C4-2B (cell line): ENCODE results near the gene AK4.

ENCODE experiments used
- H3K27ac ChIP-seq: fragments of 450-650 bp; 2 replicates; pipeline ENCODE4 v1.5.1; 2017
- CTCF ChIP-seq: fragments of 450-650 bp; conservative IDR thresholded peaks from 2 replicates; pipeline ENCODE4 v1.5.1; 2017; ENCODE audit warnings: mild to moderate bottlenecking
- ZFX ChIP-seq: fragments of 450-650 bp; IDR thresholded peaks from 2 replicates; pipeline ENCODE4 v1.6.1; 2017

The AK4 gene

GRCh38 chr1:65147424-65148177 is 402 bp upstream of the AK4 start:
- TF ChIP-seq CTCF (0 out of 2 replicates have a peak, but pooled peaks have one; percentile 16), ZFX (peak; percentile 46; the same call in 1 of the 2 replicates)
- peak overlapping the region; percentile 94 for H3K27ac ChIP-seq

- H3K27ac ChIP-seq: peak overlapping the region; percentile 94
- TF ChIP-seq ZFX (peak; percentile 50), CTCF (no peak)
Observed at GRCh38 chr1:65148548-65149350, 746 bp downstream of the AK4 start.

- peak overlapping the region; percentile 94 for H3K27ac ChIP-seq
- TF ChIP-seq ZFX (no peak), CTCF (no peak)
Observed at GRCh38 chr1:65149351-65150107, 1.5 kb downstream of the AK4 start.

- no peak for TF ChIP-seq ZFX
- no peak for TF ChIP-seq CTCF
- peak overlapping the region; percentile 94; the same call in 1 of the 2 replicates for H3K27ac ChIP-seq
Observed at GRCh38 chr1:65150108-65150463, 2.1 kb downstream of the AK4 start.

GRCh38 chr1:65150583-65151263 is 2.7 kb downstream of the AK4 start:
- TF ChIP-seq CTCF (no peak), ZFX (no peak)
- H3K27ac ChIP-seq: peak overlapping the region; percentile 70

GRCh38 chr1:65151641-65152040 is 3.6 kb downstream of the AK4 start:
- no peak for TF ChIP-seq CTCF
- TF ChIP-seq ZFX: no peak
- peak overlapping the region; percentile 70; the same call in 1 of the 2 replicates for H3K27ac ChIP-seq
